HFF-Myc (cell line): ENCODE measurements around the gene MRPS24.
A peak's percentile ranks its signal among the peaks of the same experiment; 100 is the strongest.
"Not testable (repeated sequence)": the region's sequence is repeated elsewhere in the genome, so short reads cannot be mapped to it uniquely, and the experiment has no call there.

ENCODE experiments used
- DNase-seq: peaks from one replicate; pipeline ENCODE4 v3.0.0-alpha.2; 2011; ENCODE audit warnings: low read depth; ENCODE audit errors: extremely low read depth
- H3K4me3 ChIP-seq: replicated peaks from 2 replicates; pipeline ENCODE4 v1.5.1; 2011; ENCODE audit warnings: low read depth, mild to moderate bottlenecking, control low read depth, low read length
- CTCF ChIP-seq: IDR thresholded peaks from 2 replicates; pipeline ENCODE4 v1.5.1; 2012; ENCODE audit warnings: mild to moderate bottlenecking, low read depth, low read length, control low read depth; ENCODE audit errors: missing control alignments

MRPS24 gene

GRCh38 chr7:43904533-43905208 lies 35.4 kb upstream of the MRPS24 start:
- no peak for DNase-seq
- peak overlapping the region; percentile 67 for H3K4me3 ChIP-seq
- no peak for TF ChIP-seq CTCF

GRCh38 chr7:43902542-43903054 lies 33.3 kb upstream of the MRPS24 start:
- H3K4me3 ChIP-seq, result no peak overlapping the region
- TF ChIP-seq CTCF, result no peak
- DNase-seq, result no peak

GRCh38 chr7:43898571-43898970 lies 29.3 kb upstream of the MRPS24 start:
- not testable (repeated sequence) for DNase-seq, H3K4me3 ChIP-seq

GRCh38 chr7:43895847-43896415 lies 26.6 kb upstream of the MRPS24 start:
- no peak for DNase-seq
- no peak overlapping the region for H3K4me3 ChIP-seq
- no peak for TF ChIP-seq CTCF

GRCh38 chr7:43891069-43891955 lies 22.0 kb upstream of the MRPS24 start:
- TF ChIP-seq CTCF, result no peak
- H3K4me3 ChIP-seq, result no peak overlapping the region
- no peak for DNase-seq

GRCh38 chr7:43890468-43890867 lies 21.2 kb upstream of the MRPS24 start:
- H3K4me3 ChIP-seq, result no peak overlapping the region
- no peak for DNase-seq
- no peak for TF ChIP-seq CTCF
